Spinal cord (tissue), 4 donors: ENCODE measurements around the gene ZBTB24. TPM values are rescaled to one million over a fixed set of nuclear protein-coding genes. Genes with fewer than 3 reads are reported as not detected.

Experiments
- polyA plus RNA-seq, 2 donors: library from polyadenylated mRNA; unstranded; fragments of 120-200 nt; gene quantifications; one replicate each; pipeline ENCODE4 v1.2.1, GENCODE V29; 2013; ENCODE audit not compliant: insufficient read length in 2 of 2
- total RNA-seq, 2 donors: library from RNA; depleted of rRNA in 1 of 2; stranded (reverse); fragments of 120-200 nt in 1 of 2; fragments of >200 nt in 1 of 2; gene quantifications; one replicate each; pipeline versions ENCODE4 v1.2.3 to v1.2.4, GENCODE V29; 2013 to 2014

Gene ZBTB24
- total and polyA plus RNA-seq, 4 donors, result 6.5 to 10.7 (median 7.4) TPM

Other genes starting within 250 kb of the ZBTB24 start
- 100 to 1,000 TPM; 214 to 364 TPM for gene CD164, start 100.8 kb downstream of the ZBTB24 start, total RNA-seq
- 10 to 100 TPM; 81.0 to 85.2 TPM for gene CD164, start 100.8 kb downstream of the ZBTB24 start, polyA plus RNA-seq
- gene PPIL6, start 42.6 kb downstream of the ZBTB24 start, total RNA-seq, result 10 to 100 TPM; 15.1 to 15.3 TPM
- 10 to 100 TPM; 12.8 to 17.0 TPM for gene PPIL6, start 42.6 kb downstream of the ZBTB24 start, polyA plus RNA-seq
- gene SMPD2, start 42.5 kb downstream of the ZBTB24 start, total RNA-seq, result 10 to 100 TPM in 1 of 2 donors, 1 to 10 TPM in 1; 4.9 to 16.4 TPM
- 1 to 10 TPM; 6.9 to 9.7 TPM for gene SMPD2, start 42.5 kb downstream of the ZBTB24 start, polyA plus RNA-seq
- 10 to 100 TPM; 13.5 to 18.8 TPM for gene MICAL1, start 27.4 kb downstream of the ZBTB24 start, total RNA-seq
- 10 to 100 TPM; 35.0 to 49.5 TPM for gene MICAL1, start 27.4 kb downstream of the ZBTB24 start, polyA plus RNA-seq
- 10 to 100 TPM; 23.1 to 33.3 TPM for gene AK9, start 208.0 kb upstream of the ZBTB24 start, total RNA-seq
- 10 to 100 TPM; 15.0 to 18.6 TPM for gene AK9, start 208.0 kb upstream of the ZBTB24 start, polyA plus RNA-seq
- 10 to 100 TPM; 25.0 to 38.5 TPM for gene FIG4, start 208.1 kb upstream of the ZBTB24 start, total RNA-seq
- 10 to 100 TPM; 30.1 to 33.4 TPM for gene FIG4, start 208.1 kb upstream of the ZBTB24 start, polyA plus RNA-seq